PC-3 (cell line): ENCODE data around the gene CEP128.

ENCODE experiments used
- EZH2 ChIP-seq: fragments of 300-600 bp; sonication (generic); IDR thresholded peaks from one replicate; pipeline ENCODE4 v1.6.1; 2017; ENCODE audit warnings: antibody characterized with exemption, mild to moderate bottlenecking, low read length; ENCODE audit not compliant: unreplicated experiment
- EZH2phosphoT487 ChIP-seq: fragments of 300-600 bp; sonication (generic); IDR thresholded peaks from 2 replicates; pipeline ENCODE4 v1.6.1; 2018; ENCODE audit warnings: mild to moderate bottlenecking, antibody characterized with exemption, low read length, borderline replicate concordance
- TF ChIP-seq, protein P1 (sequence below): fragments of 300-600 bp; sonication (generic); conservative IDR thresholded peaks from 2 replicates; pipeline ENCODE4 v1.5.1; 2017; ENCODE audit warnings: antibody characterized with exemption, low read depth, mild to moderate bottlenecking, low read length

DNA sequence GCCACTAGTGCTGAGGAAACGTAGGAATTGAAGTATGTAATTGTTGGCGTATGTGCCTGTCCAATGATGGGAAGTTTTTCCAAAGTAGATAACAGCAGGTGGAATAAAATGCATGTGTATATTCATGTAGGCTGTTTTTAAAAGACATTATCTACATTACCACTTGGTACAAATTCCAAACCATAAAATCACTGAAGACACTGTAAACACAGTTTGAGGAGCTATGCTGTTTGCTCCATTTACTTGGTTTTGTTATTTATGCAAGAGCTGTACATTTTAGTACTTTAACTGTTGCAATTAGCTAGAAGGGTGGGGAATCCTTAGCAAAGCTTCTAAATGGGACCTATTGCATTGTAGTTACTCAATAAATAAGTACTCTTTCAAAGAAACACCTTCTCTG, 455.8 kb downstream of the CEP128 start:
- TF ChIP-seq, protein P1, sequence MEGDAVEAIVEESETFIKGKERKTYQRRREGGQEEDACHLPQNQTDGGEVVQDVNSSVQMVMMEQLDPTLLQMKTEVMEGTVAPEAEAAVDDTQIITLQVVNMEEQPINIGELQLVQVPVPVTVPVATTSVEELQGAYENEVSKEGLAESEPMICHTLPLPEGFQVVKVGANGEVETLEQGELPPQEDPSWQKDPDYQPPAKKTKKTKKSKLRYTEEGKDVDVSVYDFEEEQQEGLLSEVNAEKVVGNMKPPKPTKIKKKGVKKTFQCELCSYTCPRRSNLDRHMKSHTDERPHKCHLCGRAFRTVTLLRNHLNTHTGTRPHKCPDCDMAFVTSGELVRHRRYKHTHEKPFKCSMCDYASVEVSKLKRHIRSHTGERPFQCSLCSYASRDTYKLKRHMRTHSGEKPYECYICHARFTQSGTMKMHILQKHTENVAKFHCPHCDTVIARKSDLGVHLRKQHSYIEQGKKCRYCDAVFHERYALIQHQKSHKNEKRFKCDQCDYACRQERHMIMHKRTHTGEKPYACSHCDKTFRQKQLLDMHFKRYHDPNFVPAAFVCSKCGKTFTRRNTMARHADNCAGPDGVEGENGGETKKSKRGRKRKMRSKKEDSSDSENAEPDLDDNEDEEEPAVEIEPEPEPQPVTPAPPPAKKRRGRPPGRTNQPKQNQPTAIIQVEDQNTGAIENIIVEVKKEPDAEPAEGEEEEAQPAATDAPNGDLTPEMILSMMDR: no peak
- no peak for TF ChIP-seq EZH2
- no peak for TF ChIP-seq EZH2phosphoT487
